ENCODE measurements around the gene BRD1. TPM values are rescaled to one million over a fixed set of nuclear protein-coding genes. Genes with fewer than 3 reads are reported as not detected.

Gene BRD1
- total RNA-seq, 4 donors from 2014 or later, result 15.6 to 25.2 (median 18.1) TPM

DNA sequence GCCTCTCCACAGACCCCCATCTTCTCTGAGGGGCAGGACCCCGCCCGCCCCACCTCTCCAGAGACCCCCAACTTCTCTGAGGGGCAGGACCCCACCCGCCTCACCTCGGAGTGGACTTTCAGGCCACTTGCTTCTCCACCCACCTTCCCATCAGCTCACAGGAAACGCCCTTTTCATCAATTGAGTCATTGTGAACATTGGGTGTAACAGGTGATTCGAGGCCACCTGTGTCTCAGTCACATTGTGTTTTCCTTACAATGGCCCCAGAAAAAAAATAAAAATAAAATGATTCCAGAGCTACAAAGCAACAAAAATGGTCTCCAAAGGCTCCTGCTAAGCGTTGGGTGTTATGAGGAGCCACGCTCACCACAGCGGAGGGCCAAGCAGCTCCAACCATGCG, 36.0 kb downstream of the BRD1 start:
- Histone ChIP-seq H3K36me3 (peaks cover 4 to 48% of the 10 kb centered on the region in 2 donors), H3K4me3 (no peak overlapping the region), H3K27me3 (no peaks in the 10 kb centered on the region), H3K4me1 (peaks cover 64 to 65% of the 10 kb centered on the region in 2 donors), H3K27ac (peak overlapping the region; percentile 48 to 83 (median 76)), H3K9me3 (no peaks in the 10 kb centered on the region)
- no peak for DNase-seq
- in situ Hi-C loops (cut with MboI; ENCODE audit: low sequenced_read_pairs in 4 of 4), result loop anchor here in 1 of 4 donors (25.0 kb wide), 1 partner anchor 96 kb away; no protein-coding TSS in a partner anchor
- peak in 1 of 2 donors; percentile 18 for ATAC-seq
- no peak for TF ChIP-seq CTCF (IDR thresholded peaks at IDR 0.05 in 4 of 5, conservative IDR thresholded peaks at IDR 0.05 in 1 of 5)
- no peak for TF ChIP-seq POLR2A (IDR thresholded peaks at IDR 0.05)
- intact Hi-C loops (cut with DNase I; ENCODE audit: low total_unique reads), result loop anchor here (5.0 kb wide), 1 partner anchor 36 kb away; the partner anchor contains the start of gene BRD1

DNA sequence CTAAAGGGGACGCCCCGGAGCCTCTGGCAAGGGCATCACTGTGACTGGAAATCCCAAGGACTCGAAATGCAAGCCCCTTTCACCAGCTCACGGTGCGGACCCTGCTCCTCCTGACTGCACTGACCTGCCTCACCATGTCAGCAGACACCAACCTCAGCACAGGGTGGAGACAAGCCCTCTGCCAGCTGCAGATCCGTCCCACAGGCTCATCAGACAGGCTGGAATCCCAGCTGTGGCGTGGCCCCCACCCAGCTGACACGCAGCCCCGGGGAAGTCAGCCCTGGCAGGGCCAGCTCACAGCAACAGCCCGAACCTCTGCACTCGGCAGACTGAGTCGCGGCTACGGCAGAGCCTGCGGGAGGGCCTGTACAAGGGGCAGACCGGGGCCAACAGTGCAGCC, 36.8 kb downstream of the BRD1 start:
- peak in 1 of 2 donors; percentile 13 for ATAC-seq

DNA sequence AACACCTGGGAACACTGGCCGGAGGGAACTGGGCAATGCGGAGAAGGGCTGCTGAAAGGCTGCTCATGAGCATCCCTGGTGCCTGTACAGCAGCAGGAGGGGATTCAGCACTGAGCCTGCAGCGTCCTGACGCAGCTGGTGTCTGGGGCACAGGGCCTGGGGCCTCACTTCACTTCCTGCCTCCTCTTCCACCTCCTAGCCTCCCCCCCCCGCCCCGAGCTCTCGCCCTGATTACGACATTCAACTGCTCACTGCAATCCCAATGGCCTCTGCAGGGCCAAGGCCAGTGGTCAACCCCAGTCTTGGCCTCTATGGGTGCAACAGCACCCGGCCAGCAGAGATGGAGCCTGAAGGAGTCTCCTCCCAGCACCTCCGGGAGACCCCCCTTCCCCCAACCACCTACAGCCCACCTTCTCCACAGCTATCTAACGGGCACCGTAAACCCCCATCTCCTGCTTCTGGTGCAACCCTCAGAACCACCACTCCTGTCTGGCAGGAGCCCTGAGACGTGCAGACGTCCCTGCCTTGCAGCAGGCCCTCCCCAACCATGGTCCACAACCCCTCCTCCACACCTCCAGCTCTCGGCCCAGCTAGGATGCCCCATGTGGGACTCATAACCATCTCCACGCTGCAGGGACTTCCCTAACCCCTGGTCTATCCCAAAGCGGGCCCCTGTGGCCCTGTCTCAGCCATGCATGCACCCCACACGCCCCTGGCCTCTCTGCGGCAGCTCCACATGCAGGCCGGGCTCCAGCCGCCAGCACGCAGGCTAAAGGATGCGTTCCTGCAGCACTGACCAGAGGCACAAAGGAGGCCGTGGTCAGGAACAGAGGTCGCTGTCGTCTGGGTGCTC, 38.2 kb downstream of the BRD1 start:
- no peaks in the 10 kb centered on the region for H3K9me3 ChIP-seq
- DNase-seq, result peak in 1 of 2 donors; percentile 50
- peak overlapping the region; percentile 69 to 83 (median 79) for H3K27ac ChIP-seq
- no peaks in the 10 kb centered on the region for H3K27me3 ChIP-seq
- H3K4me1 ChIP-seq, result peaks cover 76 to 83% of the 10 kb centered on the region in 2 donors
- no peak for TF ChIP-seq CTCF (IDR thresholded peaks at IDR 0.05 in 4 of 5, conservative IDR thresholded peaks at IDR 0.05 in 1 of 5)
- no peak for TF ChIP-seq POLR2A (IDR thresholded peaks at IDR 0.05)
- intact Hi-C loops (cut with DNase I; ENCODE audit: low total_unique reads), result loop anchor here (2.0 to 10.0 kb wide), 4 partner anchors 38 to 395 kb away; partner anchors contain the start of genes ALG12, BRD1, CRELD2 and TRABD
- H3K36me3 ChIP-seq, result peaks cover 4 to 33% of the 10 kb centered on the region in 2 donors
- H3K4me3 ChIP-seq, result peak overlapping the region in 3 of 4 donors; percentile 3 to 24 (median 21)
- in situ Hi-C loops (cut with MboI; ENCODE audit: low sequenced_read_pairs in 4 of 4), result loop anchor here in 1 of 4 donors (25.0 kb wide), 1 partner anchor 98 kb away; no protein-coding TSS in a partner anchor
- no peak for ATAC-seq

More for the DNA sequence above, 36.8 kb downstream of the BRD1 start:
- intact Hi-C loops (cut with DNase I; ENCODE audit: low total_unique reads), result loop anchor here (5.0 kb wide), 1 partner anchor 36 kb away; the partner anchor contains the start of gene BRD1
- H3K27me3 ChIP-seq, result no peaks in the 10 kb centered on the region
- peaks cover 4 to 46% of the 10 kb centered on the region in 2 donors for H3K36me3 ChIP-seq
- DNase-seq, result peak in 1 of 2 donors; percentile 44
- no peak overlapping the region for H3K4me3 ChIP-seq
- in situ Hi-C loops (cut with MboI; ENCODE audit: low sequenced_read_pairs in 4 of 4), result loop anchor here in 1 of 4 donors (25.0 kb wide), 1 partner anchor 96 kb away; no protein-coding TSS in a partner anchor
- no peak for TF ChIP-seq CTCF (IDR thresholded peaks at IDR 0.05 in 4 of 5, conservative IDR thresholded peaks at IDR 0.05 in 1 of 5)
- TF ChIP-seq POLR2A (IDR thresholded peaks at IDR 0.05), result no peak
- peaks cover 69 to 71% of the 10 kb centered on the region in 2 donors for H3K4me1 ChIP-seq
- peak overlapping the region; percentile 48 to 83 (median 79) for H3K27ac ChIP-seq
- no peaks in the 10 kb centered on the region for H3K9me3 ChIP-seq

- H3K27ac ChIP-seq, result peak overlapping the region; percentile 69 to 83 (median 79)
- peaks cover 0 to 32% of the 10 kb centered on the region in 2 donors for H3K36me3 ChIP-seq
- peak overlapping the region in 3 of 4 donors; percentile 3 to 24 (median 21) for H3K4me3 ChIP-seq
- H3K9me3 ChIP-seq, result no peaks in the 10 kb centered on the region
- ATAC-seq, result peak in 1 of 2 donors; percentile 42
- no peaks in the 10 kb centered on the region for H3K27me3 ChIP-seq
- intact Hi-C loops (cut with DNase I; ENCODE audit: low total_unique reads) (loop anchor here (2.0 to 10.0 kb wide), 3 partner anchors 64 to 396 kb away; partner anchors contain the start of genes ALG12, CRELD2, TRABD and ZBED4), in situ Hi-C loops (cut with MboI; ENCODE audit: low sequenced_read_pairs in 4 of 4) (loop anchor here in 1 of 4 donors (25.0 kb wide), 1 partner anchor 99 kb away; no protein-coding TSS in a partner anchor)
- DNase-seq, result peak; percentile 52 to 69
- TF ChIP-seq POLR2A (IDR thresholded peaks at IDR 0.05) (no peak), CTCF (IDR thresholded peaks at IDR 0.05 in 4 of 5, conservative IDR thresholded peaks at IDR 0.05 in 1 of 5) (no peak)
- H3K4me1 ChIP-seq, result peaks cover 75 to 86% of the 10 kb centered on the region in 2 donors
Measured at GRCh38 chr22:49788504-49788903, 39.2 kb downstream of the BRD1 start.

Data from gastrocnemius medialis (tissue), 4 donors.